Choroid plexus epithelial cell (primary cell): ENCODE results near the gene PRKACB.

Source experiments
- DNase-seq: peaks from one replicate; pipeline ENCODE4 v3.0.0-alpha.2; 2010; ENCODE audit warnings: low read depth
- H3K4me3 ChIP-seq: 2 replicates; pipeline ENCODE4 v1.5.1; 2011; ENCODE audit warnings: low read depth, mild to moderate bottlenecking, control low read depth, low read length, moderate library complexity
- TF ChIP-seq, protein P1 (sequence below): conservative IDR thresholded peaks from 2 replicates; pipeline ENCODE4 v1.5.1; 2011; ENCODE audit warnings: low read depth, mild to moderate bottlenecking, control low read depth, inconsistent platforms, low read length, moderate library complexity

Gene PRKACB

DNA sequence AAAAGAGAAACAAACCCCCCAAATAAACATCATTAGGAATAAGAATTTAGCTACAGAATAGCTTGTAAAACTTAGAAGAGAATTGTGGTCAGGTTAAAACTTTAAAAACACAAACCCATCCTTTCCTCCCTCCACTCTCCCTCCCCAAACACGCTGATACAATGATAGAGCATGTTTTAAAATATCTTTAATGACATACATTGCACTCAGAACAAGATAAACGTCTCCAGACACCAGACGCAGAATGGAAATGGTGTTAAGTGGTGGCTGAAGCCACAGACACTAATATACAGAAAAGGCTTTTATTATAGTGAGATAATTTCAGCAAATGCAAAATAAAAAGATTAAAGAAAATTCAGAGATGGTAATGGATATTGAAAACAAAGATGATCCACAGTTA lies 98.6 kb downstream of the PRKACB start:
- DNase-seq, result no peak
- TF ChIP-seq, protein P1, sequence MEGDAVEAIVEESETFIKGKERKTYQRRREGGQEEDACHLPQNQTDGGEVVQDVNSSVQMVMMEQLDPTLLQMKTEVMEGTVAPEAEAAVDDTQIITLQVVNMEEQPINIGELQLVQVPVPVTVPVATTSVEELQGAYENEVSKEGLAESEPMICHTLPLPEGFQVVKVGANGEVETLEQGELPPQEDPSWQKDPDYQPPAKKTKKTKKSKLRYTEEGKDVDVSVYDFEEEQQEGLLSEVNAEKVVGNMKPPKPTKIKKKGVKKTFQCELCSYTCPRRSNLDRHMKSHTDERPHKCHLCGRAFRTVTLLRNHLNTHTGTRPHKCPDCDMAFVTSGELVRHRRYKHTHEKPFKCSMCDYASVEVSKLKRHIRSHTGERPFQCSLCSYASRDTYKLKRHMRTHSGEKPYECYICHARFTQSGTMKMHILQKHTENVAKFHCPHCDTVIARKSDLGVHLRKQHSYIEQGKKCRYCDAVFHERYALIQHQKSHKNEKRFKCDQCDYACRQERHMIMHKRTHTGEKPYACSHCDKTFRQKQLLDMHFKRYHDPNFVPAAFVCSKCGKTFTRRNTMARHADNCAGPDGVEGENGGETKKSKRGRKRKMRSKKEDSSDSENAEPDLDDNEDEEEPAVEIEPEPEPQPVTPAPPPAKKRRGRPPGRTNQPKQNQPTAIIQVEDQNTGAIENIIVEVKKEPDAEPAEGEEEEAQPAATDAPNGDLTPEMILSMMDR, result no peak
- no peak overlapping the region for H3K4me3 ChIP-seq

DNA sequence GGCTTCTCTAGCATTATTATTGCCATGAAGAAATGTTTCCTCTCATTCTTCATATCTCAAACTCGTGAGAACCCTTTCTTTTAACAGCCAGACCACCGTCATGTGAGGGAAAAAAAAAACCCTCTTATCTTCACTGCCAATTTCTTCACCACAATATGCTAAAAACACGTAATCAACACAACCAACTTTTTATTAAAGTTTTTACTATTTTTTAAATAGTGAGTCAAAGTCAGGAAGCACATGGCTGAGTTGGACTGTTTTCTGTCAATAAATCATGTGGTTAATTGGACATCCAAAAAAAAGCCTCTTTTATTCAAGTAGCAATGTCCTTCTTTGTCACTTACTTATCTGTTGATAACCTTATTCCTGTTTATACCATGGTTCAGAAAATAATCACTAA lies 101.5 kb downstream of the PRKACB start:
- no peak for DNase-seq
- H3K4me3 ChIP-seq, result no peak overlapping the region
- TF ChIP-seq, protein P1, result no peak

DNA sequence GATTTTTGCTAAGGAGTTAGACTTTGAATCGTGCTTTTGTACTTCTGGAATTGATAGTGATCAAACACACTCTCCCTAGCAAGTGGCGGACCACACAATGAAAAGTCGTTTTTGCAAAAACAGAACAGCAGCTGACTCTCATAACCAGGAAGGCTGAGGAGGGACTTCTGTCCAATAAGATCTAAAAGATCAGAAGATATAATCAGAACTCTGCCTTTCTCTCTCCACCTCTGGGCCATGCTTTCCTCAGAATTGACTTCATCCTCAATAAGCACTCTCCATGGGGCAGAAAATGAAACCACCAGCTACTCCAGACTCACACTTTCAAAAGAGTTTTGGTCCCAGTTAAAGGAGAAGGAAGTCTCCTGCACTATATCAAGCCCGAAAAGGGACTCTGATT lies 102.1 kb downstream of the PRKACB start:
- TF ChIP-seq, protein P1, result no peak
- no peak for DNase-seq
- no peak overlapping the region for H3K4me3 ChIP-seq

DNA sequence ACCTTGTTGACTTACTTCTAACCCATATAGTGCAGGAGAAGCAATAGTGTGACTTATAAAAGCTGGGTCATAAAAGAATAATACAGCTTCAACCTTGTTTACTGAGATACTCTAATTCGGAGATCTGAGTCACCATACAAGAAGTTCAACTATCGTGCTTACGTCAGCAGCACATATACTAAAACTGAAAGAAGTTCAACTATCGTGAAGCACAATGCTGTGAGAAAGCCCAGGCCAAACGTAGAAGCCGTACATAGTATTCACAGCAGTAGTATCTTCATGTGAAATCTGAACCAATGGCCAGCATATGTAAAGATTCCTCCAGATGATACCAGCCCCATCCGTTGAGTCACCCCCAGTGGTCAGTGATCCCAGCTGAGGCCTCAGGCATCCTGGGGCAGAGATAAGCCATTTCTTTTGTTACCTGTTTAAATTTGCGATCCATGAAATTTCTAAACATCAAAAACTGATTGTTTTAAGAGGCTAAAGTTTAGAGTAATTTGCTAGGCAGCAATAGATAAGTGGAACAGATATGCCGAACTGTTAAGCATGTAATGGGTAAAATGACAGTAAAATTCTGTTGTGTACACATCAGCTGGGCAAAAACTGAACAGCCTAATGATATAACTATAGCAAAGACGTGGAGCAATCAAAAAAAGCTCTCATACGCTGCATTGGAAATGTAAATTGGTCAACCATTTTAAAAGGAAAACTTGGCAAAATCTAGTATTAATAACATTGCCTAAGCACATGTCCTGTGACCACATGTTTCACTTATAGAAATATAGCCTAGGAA lies 103.6 kb downstream of the PRKACB start:
- peak; percentile 91 for DNase-seq
- no peak overlapping the region for H3K4me3 ChIP-seq
- TF ChIP-seq, protein P1, result no peak

DNA sequence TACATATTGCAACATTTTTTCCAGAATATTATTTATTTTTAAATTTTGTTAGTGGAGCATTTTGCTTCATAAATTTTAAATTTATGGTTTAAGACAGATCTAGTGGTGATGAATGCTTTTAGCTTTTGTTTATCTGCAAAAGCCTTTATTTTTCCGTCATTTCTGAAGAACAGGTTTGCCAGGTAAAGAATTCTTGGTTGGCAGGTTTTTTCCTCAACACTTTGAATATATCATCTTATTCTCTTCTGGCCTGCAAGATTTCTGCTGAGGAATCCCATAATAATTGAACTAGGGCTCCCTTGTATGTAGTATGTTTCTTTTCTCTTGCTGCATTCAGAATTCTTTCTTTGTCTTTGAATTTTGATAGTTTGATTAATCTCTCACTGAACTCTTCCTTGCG lies 106.6 kb downstream of the PRKACB start:
- H3K4me3 ChIP-seq, result no peak overlapping the region
- TF ChIP-seq, protein P1, result no peak
- no peak for DNase-seq

DNA sequence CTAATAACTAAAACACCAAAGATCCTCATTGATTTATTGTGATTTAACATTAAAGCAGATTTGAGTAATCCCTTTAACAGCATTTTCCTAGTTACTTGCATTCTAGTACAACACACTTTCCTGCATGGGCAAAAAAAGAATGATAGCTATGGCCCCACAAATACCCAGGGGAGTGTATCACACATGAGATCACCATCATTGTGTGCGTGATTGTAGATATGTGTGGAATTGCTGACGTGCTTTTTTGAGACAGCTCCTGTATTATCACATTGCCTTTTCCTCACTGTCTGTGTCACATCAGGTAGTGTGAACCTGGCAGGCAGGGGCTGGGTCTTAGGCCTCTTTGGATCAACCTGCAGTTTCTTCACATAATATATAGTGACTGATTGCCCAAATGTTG lies 109.0 kb downstream of the PRKACB start:
- peak; percentile 35 for DNase-seq
- TF ChIP-seq, protein P1, result no peak
- H3K4me3 ChIP-seq, result no peak overlapping the region

DNA sequence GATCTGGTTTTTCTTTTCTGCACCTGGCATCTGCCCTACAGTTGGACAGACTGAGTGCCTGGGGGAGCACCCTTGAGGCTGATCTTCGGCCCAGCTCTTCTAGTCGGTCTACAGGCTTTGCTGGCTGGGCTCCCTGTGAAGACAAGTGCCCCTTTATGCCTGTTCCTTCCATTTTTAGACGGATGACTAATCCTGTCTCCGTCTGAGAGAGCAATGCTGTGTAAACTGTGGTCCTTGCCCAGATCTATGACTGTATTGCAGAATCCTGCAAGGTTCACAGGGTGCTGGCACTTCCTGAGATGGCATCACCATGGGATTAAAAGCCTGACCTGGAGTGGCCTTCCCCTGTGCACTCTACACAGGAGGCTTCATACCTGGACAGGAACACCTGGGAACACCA lies 109.8 kb downstream of the PRKACB start:
- DNase-seq, result peak; percentile 88
- H3K4me3 ChIP-seq, result no peak overlapping the region
- TF ChIP-seq, protein P1, result no peak
